Measurements from ENCODE around the gene C1QTNF1. TPM values are rescaled to one million over a fixed set of nuclear protein-coding genes. Genes with fewer than 3 reads are reported as not detected.
A peak's percentile ranks its signal among the peaks of the same experiment; 100 is the strongest.

Gene C1QTNF1
- total RNA-seq, 4 donors from 2014 or later = 58.8 to 135 (median 73.7) TPM

DNA sequence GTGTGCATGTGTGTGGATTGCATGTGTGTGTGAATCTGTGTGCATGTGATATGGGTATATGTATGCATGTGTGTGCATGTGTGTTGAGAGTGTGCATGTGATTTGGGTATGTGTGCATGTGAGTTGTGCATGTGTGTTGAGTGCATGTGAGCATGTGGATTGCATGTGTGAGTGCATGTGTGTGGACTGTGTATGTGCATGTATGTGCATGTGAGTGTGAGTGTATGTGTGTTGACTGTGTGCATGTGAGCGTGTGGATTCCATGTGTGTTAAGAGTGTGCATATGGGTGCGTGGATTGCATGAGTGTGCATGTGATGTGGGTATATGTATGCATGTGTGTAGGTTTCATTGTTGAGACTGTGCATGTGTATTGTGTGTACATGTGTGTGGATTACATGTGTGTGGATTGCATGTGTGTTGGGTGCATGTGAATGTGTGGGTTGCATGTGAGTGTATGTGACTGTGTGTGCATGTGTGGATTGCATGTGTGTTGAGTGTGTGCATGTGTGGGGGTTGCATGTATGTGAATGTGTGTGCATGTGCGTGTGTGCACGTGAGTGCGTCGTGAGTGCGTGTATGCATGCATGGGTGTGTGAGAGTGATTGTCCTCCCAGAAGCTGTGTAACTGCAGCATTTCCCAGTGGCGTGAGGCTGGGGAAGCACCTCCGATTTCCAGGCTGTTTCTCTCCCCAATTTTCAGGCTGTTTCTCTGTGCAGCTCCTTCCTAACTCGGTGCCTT is 19.4 kb downstream of the C1QTNF1 start:
- no peaks in the 10 kb centered on the region for H3K27me3 ChIP-seq
- no peak for TF ChIP-seq POLR2A (IDR thresholded peaks at IDR 0.05)
- TF ChIP-seq, protein P1, sequence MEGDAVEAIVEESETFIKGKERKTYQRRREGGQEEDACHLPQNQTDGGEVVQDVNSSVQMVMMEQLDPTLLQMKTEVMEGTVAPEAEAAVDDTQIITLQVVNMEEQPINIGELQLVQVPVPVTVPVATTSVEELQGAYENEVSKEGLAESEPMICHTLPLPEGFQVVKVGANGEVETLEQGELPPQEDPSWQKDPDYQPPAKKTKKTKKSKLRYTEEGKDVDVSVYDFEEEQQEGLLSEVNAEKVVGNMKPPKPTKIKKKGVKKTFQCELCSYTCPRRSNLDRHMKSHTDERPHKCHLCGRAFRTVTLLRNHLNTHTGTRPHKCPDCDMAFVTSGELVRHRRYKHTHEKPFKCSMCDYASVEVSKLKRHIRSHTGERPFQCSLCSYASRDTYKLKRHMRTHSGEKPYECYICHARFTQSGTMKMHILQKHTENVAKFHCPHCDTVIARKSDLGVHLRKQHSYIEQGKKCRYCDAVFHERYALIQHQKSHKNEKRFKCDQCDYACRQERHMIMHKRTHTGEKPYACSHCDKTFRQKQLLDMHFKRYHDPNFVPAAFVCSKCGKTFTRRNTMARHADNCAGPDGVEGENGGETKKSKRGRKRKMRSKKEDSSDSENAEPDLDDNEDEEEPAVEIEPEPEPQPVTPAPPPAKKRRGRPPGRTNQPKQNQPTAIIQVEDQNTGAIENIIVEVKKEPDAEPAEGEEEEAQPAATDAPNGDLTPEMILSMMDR (IDR thresholded peaks at IDR 0.05) = no peak
- intact Hi-C loops (cut with DNase I) = no loop called here
- H3K9me3 ChIP-seq = no peaks in the 10 kb centered on the region
- no peak overlapping the region for H3K4me3 ChIP-seq (replicated peaks in 1 of 3)
- H3K4me1 ChIP-seq = peaks cover 0 to 11% of the 10 kb centered on the region in 2 donors
- no peaks in the 10 kb centered on the region for H3K36me3 ChIP-seq
- no peak for DNase-seq
- H3K27ac ChIP-seq = no peak overlapping the region
- WGBS, 2 donors = 87 to 89% methylated on average over 10 of the region's 10 CpGs

GRCh38 chr17:79043931-79044320 is 20.0 kb downstream of the C1QTNF1 start:
- WGBS, 2 donors = 52 to 65% methylated on average over 7 to 12 of the region's 12 CpGs
- DNase-seq = no peak
- no peaks in the 10 kb centered on the region for H3K36me3 ChIP-seq
- TF ChIP-seq, protein P1 (IDR thresholded peaks at IDR 0.05) = no peak
- TF ChIP-seq POLR2A (IDR thresholded peaks at IDR 0.05) = no peak
- peaks cover 0 to 15% of the 10 kb centered on the region in 2 donors for H3K4me1 ChIP-seq
- H3K27me3 ChIP-seq = no peaks in the 10 kb centered on the region
- intact Hi-C loops (cut with DNase I) = no loop called here
- no peak overlapping the region for H3K4me3 ChIP-seq (replicated peaks in 1 of 3)
- no peaks in the 10 kb centered on the region for H3K9me3 ChIP-seq
- no peak overlapping the region for H3K27ac ChIP-seq

DNA sequence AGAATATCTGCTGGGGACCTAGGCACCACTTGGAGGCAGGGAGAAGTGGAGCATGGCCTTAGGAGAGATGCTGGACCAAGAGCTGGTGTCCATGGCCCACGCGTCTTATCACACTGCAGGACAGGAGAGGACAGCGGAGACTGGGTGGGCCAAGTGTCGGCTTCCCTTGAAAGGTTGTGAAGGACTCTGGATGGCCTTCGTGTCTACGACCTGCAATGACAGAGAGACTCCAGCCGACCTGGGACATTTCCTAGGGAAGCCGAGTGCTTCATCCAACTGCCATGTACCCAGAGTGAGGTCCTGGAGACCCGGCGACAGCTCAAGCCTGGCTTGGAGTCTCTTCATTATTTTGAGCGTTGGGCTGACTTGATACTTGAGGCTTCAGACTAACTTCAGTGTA is 20.5 kb downstream of the C1QTNF1 start:
- no peaks in the 10 kb centered on the region for H3K36me3 ChIP-seq
- intact Hi-C loops (cut with DNase I) = no loop called here
- TF ChIP-seq, protein P1 (IDR thresholded peaks at IDR 0.05) = no peak
- TF ChIP-seq POLR2A (IDR thresholded peaks at IDR 0.05) = no peak
- no peaks in the 10 kb centered on the region for H3K27me3 ChIP-seq
- 90 to 94% methylated on average over 8 to 11 of the region's 11 CpGs for WGBS, 2 donors
- no peak overlapping the region for H3K27ac ChIP-seq
- no peak for DNase-seq
- H3K9me3 ChIP-seq = no peaks in the 10 kb centered on the region
- H3K4me1 ChIP-seq = peaks cover 0 to 15% of the 10 kb centered on the region in 2 donors
- no peak overlapping the region for H3K4me3 ChIP-seq (replicated peaks in 1 of 3)

DNA sequence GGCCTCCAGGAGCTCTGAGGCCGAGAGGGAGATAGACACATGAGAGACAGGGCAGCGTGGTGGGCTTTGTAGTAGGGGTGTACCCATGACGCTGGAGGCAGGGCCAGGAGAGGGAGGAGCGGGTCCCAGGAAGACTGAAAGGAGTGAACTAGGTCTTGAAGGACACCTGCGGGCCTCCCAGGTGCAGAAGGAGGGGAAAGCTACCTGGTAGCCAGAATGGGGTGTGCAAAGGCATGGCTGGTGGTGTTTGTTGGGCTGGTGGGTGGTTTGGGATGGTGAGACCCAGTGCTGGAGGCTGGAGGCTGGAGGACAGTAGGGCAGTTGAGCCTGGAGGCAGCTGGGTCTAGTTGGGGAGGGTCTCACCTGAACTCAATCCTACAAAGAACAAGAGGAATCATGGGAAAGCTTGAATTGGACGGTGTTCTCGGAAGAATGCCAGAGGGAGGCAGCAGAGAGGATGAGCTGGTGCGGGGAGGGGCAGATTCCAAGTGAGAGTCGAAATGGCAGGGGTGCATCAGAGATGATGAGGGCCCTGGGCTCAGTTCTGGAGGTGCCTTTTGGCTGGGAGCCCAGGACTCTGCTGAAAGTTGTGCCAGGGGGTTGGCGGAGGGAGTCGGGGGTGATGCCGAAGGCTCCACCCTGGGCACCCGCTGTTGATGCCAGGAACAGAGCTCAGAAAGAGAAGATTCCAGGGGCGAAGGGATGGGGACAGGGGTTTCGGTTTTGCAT is 21.2 kb downstream of the C1QTNF1 start:
- Histone ChIP-seq H3K4me3 (replicated peaks in 1 of 3) (no peak overlapping the region), H3K36me3 (no peaks in the 10 kb centered on the region), H3K27me3 (no peaks in the 10 kb centered on the region), H3K9me3 (no peaks in the 10 kb centered on the region), H3K4me1 (peaks cover 0 to 15% of the 10 kb centered on the region in 2 donors), H3K27ac (peak overlapping the region in 1 of 3 donors; percentile 47)
- no peak for DNase-seq
- intact Hi-C loops (cut with DNase I) = no loop called here
- WGBS, 2 donors = 75 to 79% methylated on average over 15 of the region's 15 CpGs
- no peak for TF ChIP-seq POLR2A (IDR thresholded peaks at IDR 0.05)
- TF ChIP-seq, protein P1 (IDR thresholded peaks at IDR 0.05) = no peak

GRCh38 chr17:79045842-79046196 is 21.9 kb downstream of the C1QTNF1 start:
- H3K4me3 ChIP-seq (replicated peaks in 1 of 3) = no peak overlapping the region
- H3K36me3 ChIP-seq = no peaks in the 10 kb centered on the region
- peaks cover 0 to 15% of the 10 kb centered on the region in 2 donors for H3K4me1 ChIP-seq
- TF ChIP-seq, protein P1 (IDR thresholded peaks at IDR 0.05) = peak; percentile 72 to 97 (median 86)
- TF ChIP-seq POLR2A (IDR thresholded peaks at IDR 0.05) = no peak
- H3K9me3 ChIP-seq = no peaks in the 10 kb centered on the region
- H3K27ac ChIP-seq = peak overlapping the region in 1 of 3 donors; percentile 47
- 0 to 1% methylated on average over 9 to 11 of the region's 11 CpGs for whole genome bisulfite sequencing, 2 donors
- DNase-seq = peak; percentile 65 to 75
- intact Hi-C loops (cut with DNase I) = no loop called here
- no peaks in the 10 kb centered on the region for H3K27me3 ChIP-seq

Data from thyroid gland (tissue), 4 donors.